Tibial nerve (tissue), 4 donors: Measurements from ENCODE around the gene TBC1D16. TPM values are rescaled to one million over a fixed set of nuclear protein-coding genes. Genes with fewer than 3 reads are reported as not detected.

Experiments
- DNase-seq, 2 donors: peaks; one replicate each; pipeline ENCODE4 v3.0.0-alpha.2; 2019; ENCODE audit warnings: low spot score in 2 of 2
- H3K27ac ChIP-seq, 4 donors: fragments of 200-600 bp; sonication (generic) in 3 of 4; one replicate each; pipeline ENCODE4 v1.5.1; 2017 to 2019; ENCODE audit warnings: mild to moderate bottlenecking in 1 of 4
- H3K27me3 ChIP-seq, 2 donors: fragments of 200-600 bp; sonication (generic) in 1 of 2; one replicate each; pipeline versions ENCODE4 v1.5.1 to v1.6.0; 2017 to 2019
- H3K36me3 ChIP-seq, 3 donors: fragments of 200-600 bp; sonication (generic); one replicate each; pipeline ENCODE4 v1.5.1; 2018 to 2019
- H3K4me1 ChIP-seq, 4 donors: fragments of 200-600 bp; sonication (generic) in 3 of 4; one replicate each; pipeline ENCODE4 v1.5.1; 2017 to 2019
- H3K4me3 ChIP-seq, 4 donors: fragments of 200-600 bp; sonication (generic) in 3 of 4; one replicate each; pipeline ENCODE4 v1.5.1; 2017 to 2019; ENCODE audit warnings: mild to moderate bottlenecking in 1 of 4, moderate library complexity in 1 of 4
- H3K9me3 ChIP-seq, 4 donors: fragments of 200-600 bp; sonication (generic) in 3 of 4; one replicate each; pipeline ENCODE4 v1.5.1; 2017 to 2019
- EP300 ChIP-seq, 2 donors: sonication (generic); formaldehyde crosslinking; IDR thresholded peaks; one replicate each; pipeline ENCODE4 v1.6.1; 2017; ENCODE audit warnings: antibody characterized with exemption in 2 of 2, mild to moderate bottlenecking in 1 of 2
- POLR2A ChIP-seq, 2 donors: fragments of 450-650 bp; IDR thresholded peaks; one replicate each; pipeline ENCODE4 v1.6.1; 2017; ENCODE audit warnings: antibody characterized with exemption in 2 of 2, mild to moderate bottlenecking in 2 of 2, moderate library complexity in 2 of 2
- WGBS, 2 donors: methylation state at CpG; one replicate each; pipeline ENCODE4 v1.1.5; 2018; 5-methylcytosine and 5-hydroxymethylcytosine counted together
- total RNA-seq, 4 donors: library from RNA; depleted of rRNA; stranded (reverse); fragments of >200 nt; gene quantifications; one replicate each; pipeline ENCODE4 v1.1.0, GENCODE V29; 2016
- TF ChIP-seq, protein P1 (sequence below), 5 experiments: fragments of 200-600 bp in 3 of 5; fragments of 450-650 bp in 2 of 5; sonication (generic) in 3 of 5; IDR thresholded peaks; one replicate each; pipeline ENCODE4 v1.5.1; 2016 to 2019; ENCODE audit warnings: antibody characterized with exemption in 5 of 5, mild to moderate bottlenecking in 3 of 5, moderate library complexity in 2 of 5

Gene TBC1D16
- total RNA-seq, 4 donors from 2014 or later = 48.3 to 68.4 (median 58.1) TPM

GRCh38 chr17:79943347-79944241 is 92.1 kb downstream of the TBC1D16 start:
- peaks cover 0 to 99% (median 11%) of the 10 kb centered on the region in 3 donors for H3K36me3 ChIP-seq
- 94 to 95% methylated on average over 39 to 42 of the region's 42 CpGs for WGBS, 2 donors

DNA sequence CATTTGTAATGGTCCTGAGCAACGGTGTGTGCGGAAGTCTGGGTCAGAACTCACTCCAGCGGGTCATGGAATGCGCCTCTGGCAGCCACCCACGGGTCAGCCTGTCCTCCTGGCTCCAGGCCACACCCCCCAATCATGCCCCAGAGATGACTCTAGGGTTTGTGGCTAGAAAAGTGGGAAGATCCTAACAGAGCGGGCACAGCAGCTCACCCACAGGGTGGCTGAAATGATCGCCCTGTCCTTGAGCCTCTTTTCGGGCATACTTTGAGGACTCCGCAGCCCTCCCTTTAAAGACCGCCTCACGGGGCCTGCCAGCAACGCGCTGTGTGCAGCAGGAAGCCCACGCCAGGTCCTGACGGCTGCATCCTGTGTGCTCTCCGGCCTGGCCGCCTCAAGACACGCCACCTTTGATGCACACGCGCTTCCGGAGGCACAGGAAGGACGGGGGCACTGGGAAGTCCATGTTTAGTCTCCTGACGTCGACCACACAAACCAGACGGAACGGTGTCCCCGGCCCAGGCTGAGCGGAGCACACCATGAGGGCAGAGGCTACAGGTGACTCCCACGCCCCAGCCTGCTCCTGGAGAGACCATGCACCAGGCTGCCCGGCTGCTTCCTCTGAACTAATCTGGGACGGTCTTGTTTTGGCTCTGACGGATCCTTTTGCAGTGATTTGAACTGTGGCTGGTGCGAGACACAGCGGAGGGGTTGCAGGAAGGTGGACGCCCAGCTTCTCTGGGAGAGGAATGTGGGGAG is 92.9 kb downstream of the TBC1D16 start:
- H3K4me3 ChIP-seq = no peak overlapping the region
- H3K4me1 ChIP-seq = peaks cover 0 to 28% (median 0%) of the 10 kb centered on the region in 4 donors
- no peaks in the 10 kb centered on the region for H3K27me3 ChIP-seq
- TF ChIP-seq, protein P1, sequence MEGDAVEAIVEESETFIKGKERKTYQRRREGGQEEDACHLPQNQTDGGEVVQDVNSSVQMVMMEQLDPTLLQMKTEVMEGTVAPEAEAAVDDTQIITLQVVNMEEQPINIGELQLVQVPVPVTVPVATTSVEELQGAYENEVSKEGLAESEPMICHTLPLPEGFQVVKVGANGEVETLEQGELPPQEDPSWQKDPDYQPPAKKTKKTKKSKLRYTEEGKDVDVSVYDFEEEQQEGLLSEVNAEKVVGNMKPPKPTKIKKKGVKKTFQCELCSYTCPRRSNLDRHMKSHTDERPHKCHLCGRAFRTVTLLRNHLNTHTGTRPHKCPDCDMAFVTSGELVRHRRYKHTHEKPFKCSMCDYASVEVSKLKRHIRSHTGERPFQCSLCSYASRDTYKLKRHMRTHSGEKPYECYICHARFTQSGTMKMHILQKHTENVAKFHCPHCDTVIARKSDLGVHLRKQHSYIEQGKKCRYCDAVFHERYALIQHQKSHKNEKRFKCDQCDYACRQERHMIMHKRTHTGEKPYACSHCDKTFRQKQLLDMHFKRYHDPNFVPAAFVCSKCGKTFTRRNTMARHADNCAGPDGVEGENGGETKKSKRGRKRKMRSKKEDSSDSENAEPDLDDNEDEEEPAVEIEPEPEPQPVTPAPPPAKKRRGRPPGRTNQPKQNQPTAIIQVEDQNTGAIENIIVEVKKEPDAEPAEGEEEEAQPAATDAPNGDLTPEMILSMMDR (IDR thresholded peaks at IDR 0.05) = no peak
- no peak for TF ChIP-seq POLR2A (IDR thresholded peaks at IDR 0.05)
- no peak for TF ChIP-seq EP300 (IDR thresholded peaks at IDR 0.05)
- H3K9me3 ChIP-seq = no peaks in the 10 kb centered on the region
- WGBS, 2 donors = 70 to 75% methylated on average over 35 of the region's 35 CpGs
- no peak overlapping the region for H3K27ac ChIP-seq
- no peak for DNase-seq
- peaks cover 0 to 98% (median 11%) of the 10 kb centered on the region in 3 donors for H3K36me3 ChIP-seq

More at GRCh38 chr17:79943347-79944241, 92.1 kb downstream of the TBC1D16 start:
- H3K27me3 ChIP-seq = no peaks in the 10 kb centered on the region
- no peaks in the 10 kb centered on the region for H3K9me3 ChIP-seq
- no peak overlapping the region for H3K4me3 ChIP-seq
- no peak overlapping the region for H3K27ac ChIP-seq
- DNase-seq = no peak
- TF ChIP-seq POLR2A (IDR thresholded peaks at IDR 0.05) = no peak
- H3K4me1 ChIP-seq = peaks cover 0 to 20% (median 0%) of the 10 kb centered on the region in 4 donors

DNA sequence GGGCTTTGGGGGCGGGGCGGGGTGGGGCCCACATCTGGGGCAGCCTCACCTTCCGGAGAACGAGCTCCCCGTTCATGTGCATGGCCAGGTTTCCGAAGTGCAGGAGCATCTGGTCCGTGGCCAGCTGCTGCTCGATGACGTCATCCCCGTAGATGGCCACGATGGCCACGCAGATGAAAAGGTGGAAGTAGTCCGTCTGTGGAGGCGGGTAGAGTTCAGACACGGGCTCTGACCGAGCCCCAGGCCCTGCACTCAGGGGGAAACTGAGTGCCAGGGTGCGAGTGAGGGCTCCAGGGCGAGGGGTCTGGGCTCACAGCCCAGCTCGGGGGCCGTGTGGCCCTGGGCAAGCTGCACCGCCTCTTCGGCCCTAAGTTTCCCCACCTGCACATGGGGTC is 93.7 kb downstream of the TBC1D16 start:
- no peak overlapping the region for H3K27ac ChIP-seq
- H3K9me3 ChIP-seq = no peaks in the 10 kb centered on the region
- no peak overlapping the region for H3K4me3 ChIP-seq
- H3K4me1 ChIP-seq = peaks cover 0 to 36% (median 7%) of the 10 kb centered on the region in 4 donors
- DNase-seq = no peak
- WGBS, 2 donors = 81 to 84% methylated on average over 17 of the region's 22 CpGs
- peaks cover 0 to 90% (median 9%) of the 10 kb centered on the region in 3 donors for H3K36me3 ChIP-seq
- H3K27me3 ChIP-seq = no peaks in the 10 kb centered on the region
- TF ChIP-seq POLR2A (IDR thresholded peaks at IDR 0.05) (no peak), EP300 (IDR thresholded peaks at IDR 0.05) (no peak)
- TF ChIP-seq, protein P1 (IDR thresholded peaks at IDR 0.05) = no peak

- WGBS, 2 donors = 80 to 88% methylated on average over 12 to 17 of the region's 28 CpGs
- TF ChIP-seq POLR2A (IDR thresholded peaks at IDR 0.05) = no peak
- TF ChIP-seq, protein P1 (IDR thresholded peaks at IDR 0.05) = no peak
- no peak for TF ChIP-seq EP300 (IDR thresholded peaks at IDR 0.05)
- no peak overlapping the region for H3K27ac ChIP-seq
- H3K4me1 ChIP-seq = peaks cover 0 to 42% (median 9%) of the 10 kb centered on the region in 4 donors
- no peaks in the 10 kb centered on the region for H3K27me3 ChIP-seq
- peaks cover 0 to 84% (median 8%) of the 10 kb centered on the region in 3 donors for H3K36me3 ChIP-seq
- H3K9me3 ChIP-seq = no peaks in the 10 kb centered on the region
- no peak for DNase-seq
- H3K4me3 ChIP-seq = no peak overlapping the region
These were observed 94.3 kb downstream of the TBC1D16 start for GRCh38 chr17:79941088-79942010.
